Activated effector memory CD4-positive, alpha-beta T cell treated with Interleukin-2 at 50 U/mL for 16 hours (primary cell): Measurements from ENCODE around the gene ASTN2.

Experiments used
- DNase-seq: peaks from one replicate; pipeline ENCODE4 v3.0.0-alpha.2; 2020

The ASTN2 gene

DNA sequence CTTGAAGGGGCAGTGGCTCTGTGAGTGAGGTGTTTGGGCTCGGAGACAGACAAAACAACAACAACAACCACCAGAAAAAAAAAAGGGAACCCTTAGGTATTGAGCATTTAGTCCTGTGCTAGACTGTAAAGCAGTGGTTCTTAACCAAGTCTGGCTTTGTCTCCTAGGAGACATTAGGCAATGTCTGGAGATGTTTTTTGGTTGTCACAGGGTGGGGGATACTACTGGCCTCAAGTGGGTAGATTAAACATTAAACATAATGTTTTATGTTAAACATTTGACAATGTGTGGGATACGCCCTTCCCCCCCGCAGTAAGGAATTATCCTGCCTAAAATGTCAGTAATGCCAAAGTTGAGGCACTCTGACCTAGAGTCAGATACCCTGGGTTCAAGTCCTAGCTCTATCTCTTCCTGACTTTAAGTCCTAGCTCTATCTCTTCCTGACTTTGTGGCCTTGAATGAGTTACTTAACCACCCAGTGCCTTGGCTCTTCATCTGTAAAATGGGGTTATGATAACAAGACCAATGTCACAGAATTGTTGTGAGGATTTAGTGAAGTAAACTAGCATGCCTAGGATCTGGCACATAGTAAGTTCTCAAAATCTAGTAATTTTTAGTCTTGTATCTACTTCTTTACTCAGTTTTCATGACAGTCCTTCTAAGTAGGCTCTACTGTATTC lies 725.9 kb downstream of the ASTN2 start:
- DNase-seq = no peak

DNA sequence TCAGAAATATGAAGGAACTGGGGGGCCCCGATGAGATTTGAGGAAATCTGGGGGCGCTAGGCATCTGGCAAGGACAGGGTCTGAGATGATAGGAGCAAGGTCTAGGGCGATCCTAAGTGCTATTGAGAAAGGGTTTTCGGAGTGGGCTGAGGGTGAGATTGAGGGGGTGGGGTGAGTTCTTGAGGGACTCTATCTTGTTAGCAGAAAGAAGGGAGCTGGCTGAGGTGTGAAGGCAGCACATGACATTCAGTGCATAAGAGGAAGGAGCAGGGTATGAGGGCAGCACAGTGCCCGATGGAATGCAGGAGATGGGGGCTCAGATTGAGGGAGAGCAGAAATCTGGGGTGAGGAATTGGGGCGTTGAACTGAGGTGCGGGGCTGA lies 727.1 kb downstream of the ASTN2 start:
- no peak for DNase-seq

DNA sequence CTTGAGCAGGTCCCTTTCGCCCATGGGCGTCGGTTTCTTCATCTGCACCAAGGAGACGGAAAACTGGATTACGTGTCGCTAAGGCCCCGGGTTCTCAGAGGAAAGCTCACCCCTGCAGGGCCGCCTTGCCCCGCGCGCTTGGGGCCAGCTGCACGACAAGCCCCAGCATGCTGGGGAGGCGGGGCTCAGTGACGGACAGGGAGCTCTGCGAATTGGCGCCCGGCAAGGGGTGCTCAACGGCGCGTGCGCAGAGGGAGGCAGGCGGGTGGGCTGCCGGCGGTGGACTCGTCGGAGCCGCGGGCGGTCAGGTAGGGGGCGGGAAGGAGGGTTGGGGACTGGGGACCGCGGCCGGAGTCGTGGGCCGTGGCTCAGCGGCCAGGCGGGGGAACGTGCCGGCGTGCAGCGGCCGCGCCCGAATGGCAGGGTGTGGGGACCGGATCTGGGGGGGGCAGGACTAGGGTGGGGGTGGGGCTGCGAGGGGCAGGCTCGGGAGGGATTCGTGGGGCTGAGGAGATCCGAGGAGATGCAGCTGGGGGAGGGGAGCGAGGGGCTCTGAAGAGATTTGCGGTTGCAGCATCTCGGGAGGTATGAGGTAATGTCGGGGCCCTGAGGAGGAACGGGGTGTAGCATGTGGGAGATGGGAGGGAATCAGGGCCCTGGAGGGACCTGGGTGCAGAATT lies 727.6 kb downstream of the ASTN2 start, which contains the start of gene TRIM32:
Gene TRIM32, plus strand, starts transcription at position 232 of the 680 bp plus-strand sequence. CDS start 10,438 bp downstream, outside the sequence.
- peak; percentile 89 for DNase-seq

DNA sequence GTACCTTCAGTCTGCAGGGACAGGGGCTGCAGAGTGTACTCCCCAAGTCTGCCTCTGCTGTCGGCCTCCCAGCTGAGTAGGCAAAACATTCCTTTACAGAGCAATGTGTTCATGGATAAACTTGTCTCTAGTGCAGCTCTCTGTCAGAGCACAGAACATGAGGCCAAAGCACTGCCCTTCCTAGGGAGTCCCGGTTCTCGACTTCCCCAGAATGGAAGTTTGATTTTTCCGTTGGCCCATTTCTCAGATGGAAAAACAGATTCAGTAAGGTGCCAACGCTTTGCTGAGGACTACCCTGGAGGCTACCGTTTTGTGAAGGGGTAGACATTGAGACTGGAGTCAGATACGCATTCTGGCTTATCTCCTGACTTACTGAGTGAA lies 728.2 kb downstream of the ASTN2 start:
- DNase-seq = no peak

DNA sequence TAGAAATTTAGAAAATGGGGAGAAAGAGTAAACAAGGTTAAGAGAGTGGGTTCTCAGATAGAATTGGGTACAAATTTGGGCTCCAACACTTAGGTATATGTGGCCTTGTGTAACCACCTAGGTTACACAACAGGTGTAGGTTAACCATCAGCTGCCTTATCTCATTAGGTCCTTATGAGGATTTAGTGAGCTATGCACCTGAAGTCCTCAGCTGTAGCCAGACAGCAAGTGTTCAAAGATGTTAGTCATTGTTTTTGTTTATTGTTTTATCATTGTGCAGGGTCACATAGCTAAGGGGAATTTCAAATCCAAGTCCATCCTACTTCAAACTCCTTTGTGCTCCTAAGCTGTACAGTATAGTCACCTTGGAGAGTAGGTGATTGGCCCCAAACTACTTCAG lies 728.7 kb downstream of the ASTN2 start:
- DNase-seq = no peak

DNA sequence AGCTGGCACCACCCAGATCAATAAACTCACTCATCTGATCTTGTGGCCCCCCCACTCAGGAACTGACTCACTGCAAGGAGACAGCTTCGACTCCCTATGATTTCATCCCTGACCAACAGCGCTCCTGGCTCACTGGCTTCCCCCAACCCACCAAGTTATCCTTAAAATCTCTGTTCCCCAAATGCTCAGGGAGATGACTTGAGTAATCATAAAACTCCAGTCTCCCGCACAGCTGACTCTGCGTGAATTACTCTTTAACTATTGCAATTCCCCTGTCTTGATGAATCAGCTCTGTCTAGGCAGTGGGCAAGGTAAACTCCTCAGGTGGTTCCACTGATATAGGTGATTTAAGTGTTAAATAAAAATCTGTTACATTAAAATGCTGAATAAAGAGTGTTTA lies 729.7 kb downstream of the ASTN2 start:
- DNase-seq = no peak

DNA sequence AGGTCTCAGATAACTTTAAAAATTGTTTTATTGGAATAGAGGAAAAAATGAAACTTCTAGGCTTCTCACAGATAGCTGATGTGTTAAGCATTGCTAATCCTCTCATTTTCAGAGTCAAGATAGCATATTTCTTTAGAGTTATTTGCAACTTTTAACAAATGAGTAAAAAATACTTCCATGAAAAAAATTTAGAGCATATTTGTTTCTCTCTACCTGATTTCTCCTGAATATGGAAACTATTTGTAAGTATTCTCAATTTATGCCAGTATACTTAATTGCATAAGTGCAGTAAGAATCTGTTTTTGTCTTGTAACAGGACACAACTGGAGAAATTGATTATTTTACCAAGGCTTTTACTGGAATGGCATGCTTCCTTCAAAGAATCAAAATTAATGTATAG lies 731.3 kb downstream of the ASTN2 start:
- no peak for DNase-seq

DNA sequence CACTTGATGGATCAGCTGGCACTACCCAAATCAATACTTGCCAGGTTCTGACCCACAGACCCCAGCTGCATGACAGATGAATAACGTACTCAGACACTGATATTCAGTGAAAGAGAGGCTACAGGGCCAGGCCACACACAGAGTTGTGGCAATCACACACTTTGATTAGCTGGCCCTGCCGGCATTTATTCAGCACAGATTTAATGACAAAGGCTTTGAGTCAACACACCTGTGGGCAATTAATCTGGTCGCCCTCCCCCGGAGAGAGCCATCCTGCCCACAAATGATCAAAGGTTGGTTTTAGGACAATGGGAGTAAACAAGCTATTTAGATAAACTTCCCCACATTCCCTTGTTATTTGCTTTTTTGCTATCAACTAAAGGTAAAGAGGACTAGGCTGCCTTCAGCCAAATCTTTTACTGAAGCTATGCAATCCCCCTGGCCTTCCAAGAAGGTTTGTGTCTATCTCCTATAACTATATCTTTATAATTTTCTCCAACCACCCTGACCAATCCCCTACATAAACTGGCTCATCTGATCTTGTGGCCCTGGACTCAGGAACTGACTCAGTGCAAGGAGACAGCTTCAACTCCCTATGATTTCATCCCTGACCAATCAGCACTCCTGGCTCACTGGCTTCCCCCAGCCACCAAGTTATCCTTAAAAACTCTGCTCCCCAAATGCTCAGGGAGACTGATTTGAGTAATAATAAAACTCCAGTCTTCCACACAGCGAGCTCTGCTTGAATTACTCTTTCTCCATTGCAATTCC lies 740.5 kb downstream of the ASTN2 start:
- DNase-seq = no peak

DNA sequence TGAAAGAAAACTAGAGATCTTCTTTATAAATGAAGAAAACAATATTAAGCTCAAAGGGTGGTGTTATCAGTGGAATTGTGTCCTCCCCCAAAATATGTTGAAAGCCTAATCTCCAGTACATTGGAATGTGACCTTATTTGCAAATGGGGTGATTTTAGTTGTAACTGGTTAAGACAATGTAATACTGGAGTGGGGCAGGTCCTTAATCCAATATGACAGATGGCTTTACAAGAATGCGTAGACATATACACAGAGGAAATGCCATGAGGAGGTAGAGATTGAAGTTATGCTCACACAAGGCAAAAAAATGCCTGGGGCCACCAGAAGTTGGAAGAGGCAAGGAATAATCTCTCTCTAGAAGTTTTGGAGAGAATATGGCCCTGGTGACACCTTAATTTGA lies 741.5 kb downstream of the ASTN2 start:
- DNase-seq = no peak

DNA sequence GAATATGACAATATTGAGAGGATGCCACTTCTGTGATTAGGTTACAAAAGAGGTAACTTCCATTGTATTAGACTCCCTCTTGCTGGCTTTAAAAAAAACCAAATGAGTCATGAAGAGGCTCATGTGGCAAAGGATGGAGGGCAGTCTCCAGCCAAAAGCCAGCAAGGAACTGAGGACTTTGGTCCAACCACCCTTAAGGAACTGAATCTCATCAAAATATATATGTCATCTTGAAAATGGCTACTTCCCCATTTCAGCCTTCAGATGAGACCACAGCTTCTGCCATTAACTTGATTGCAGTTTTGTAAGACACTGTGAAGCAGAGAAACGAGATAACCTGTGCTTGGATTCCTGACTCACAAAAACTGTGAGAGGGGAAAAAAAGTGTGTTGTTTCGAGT lies 743.3 kb downstream of the ASTN2 start:
- no peak for DNase-seq

DNA sequence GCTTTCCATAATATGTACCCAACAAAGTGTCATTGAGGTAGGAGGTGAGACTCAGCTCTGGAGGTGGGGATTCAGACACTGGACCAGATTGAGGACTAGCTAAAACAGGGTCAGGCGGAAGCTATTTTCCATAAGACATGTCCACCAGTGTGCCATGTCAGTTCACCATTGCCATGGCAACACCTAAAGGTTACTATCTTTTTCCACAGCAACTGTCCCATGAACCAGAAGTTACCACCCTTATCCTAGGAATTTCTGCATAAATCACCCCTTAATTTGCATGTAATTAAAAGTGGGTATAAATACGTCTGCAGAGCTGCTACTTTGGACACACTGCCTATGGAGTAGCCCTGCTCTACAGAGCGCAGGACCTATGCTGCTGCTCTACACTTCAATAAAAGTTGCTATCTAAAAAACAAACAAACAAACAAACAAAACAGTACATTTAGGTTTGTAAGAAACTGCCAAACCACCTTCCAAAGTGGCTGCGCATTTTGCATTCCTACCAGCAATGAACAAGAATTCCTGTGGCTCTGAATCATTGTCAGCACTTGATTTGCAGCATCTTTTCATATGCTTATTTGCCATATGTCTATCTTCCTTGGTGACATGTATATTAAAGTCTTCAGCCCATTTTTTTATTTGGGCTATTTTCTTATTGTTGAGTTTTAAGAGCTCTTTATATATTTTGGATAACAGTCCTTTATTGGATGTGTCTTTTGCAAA lies 745.7 kb downstream of the ASTN2 start:
- no peak for DNase-seq

DNA sequence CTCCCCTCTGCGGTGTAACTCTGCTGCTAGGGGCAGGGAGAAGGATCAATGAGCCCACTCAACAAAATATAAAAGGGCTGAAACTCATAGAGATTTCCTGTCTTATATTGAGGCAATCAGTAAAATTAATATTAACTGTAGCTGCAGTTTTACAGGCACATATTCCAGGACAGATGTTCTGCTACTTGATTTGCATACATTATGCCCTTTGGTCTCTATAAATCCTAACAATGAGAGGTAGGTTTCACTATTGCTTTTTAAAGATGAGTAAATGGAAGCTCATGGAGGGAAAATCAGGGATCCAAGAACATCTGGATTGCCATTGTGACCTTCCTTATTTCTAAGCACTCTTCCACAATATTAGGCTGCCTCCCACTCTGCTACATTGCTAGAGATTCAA lies 751.3 kb downstream of the ASTN2 start:
- no peak for DNase-seq

DNA sequence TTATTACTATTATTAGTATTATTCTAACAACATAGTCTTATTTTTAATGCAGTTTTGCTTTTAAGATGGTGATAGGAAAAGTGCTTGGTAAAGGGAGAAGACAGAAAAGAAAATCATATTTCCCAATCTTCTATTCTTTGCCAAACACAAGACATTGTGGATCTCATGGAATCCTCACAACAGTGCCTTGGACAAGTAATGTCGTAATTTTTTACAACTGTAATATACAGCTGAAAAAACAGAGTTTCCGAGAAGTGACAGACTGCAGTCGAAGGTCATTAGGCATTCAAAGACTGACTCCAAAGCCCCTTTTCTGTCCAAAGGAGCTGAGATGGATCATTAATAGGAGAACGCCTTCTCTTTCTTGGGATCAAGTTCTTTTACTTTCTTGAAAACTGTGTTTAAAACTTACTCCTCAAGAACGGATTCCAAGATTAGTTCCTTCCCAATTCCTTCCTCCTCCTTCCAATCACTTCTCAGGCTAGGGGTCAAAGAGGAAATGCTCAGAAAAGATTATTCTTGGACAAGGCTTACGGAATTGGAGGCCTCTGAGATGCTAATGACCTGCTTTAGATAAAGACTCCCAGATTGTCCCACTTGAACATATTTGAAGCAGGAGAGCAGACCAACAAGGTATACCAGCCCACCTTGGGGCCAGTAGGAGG lies 752.1 kb downstream of the ASTN2 start:
- DNase-seq = no peak

DNA sequence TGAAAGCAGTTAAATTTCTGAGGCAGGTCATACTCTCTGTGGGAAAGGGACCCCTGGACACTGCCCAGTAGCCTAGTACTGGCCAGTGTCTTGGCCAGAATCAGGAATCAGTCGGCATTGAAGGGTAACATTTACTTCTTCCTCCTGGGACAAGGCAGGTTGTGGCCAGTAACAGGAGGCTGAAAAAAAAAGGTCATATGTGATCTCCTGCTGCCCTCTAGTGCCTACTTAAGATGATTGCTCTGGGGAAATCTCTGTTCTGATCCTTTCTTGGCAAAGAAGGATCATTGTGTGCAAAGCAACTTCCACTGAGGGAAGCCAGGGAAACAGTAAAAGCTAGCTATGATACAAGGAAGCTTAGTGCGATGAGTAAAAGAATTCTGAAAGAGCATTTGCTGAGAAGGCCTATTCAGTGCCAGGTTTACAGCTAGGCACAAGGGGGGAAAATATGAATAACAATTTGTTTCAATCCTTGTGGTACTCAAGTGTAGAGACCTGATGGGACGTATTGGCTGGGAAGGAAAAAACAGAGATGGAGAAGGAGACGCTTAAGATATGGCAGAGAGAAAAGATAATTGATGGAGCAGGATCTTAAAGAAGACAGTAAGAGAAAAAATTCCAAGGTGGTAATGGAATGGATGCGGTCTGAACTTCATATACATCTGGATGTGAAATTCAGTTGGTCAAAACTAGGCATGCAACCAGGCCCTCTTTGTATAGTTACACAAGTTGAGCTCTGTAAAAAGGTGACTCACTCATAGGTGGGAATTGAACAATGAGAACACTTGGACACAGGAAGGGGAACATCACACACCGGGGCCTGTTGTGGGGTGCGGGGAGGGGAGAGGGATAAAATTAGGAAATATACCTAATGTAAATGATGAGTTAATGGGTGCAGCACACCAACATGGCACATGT lies 753.6 kb downstream of the ASTN2 start:
- DNase-seq = no peak

DNA sequence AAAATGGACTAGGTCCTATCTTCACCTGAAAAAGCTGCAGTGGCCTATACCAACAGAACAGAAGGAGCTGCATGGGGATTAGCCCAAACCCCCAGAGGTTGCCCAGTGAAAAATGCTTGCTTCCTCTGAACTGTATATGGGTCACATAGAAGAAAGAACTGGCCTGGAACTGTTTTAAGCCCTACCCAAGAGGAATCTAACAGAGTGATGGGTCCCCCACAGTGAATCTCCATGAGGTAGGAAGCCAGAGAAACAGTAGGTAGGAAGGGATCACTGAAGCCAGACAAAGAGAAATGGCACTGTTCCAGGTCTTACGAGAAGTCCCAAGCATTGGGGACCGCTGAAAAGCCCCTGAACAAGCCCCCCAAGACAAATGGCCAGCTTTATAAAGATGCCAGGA lies 756.6 kb downstream of the ASTN2 start:
- no peak for DNase-seq

DNA sequence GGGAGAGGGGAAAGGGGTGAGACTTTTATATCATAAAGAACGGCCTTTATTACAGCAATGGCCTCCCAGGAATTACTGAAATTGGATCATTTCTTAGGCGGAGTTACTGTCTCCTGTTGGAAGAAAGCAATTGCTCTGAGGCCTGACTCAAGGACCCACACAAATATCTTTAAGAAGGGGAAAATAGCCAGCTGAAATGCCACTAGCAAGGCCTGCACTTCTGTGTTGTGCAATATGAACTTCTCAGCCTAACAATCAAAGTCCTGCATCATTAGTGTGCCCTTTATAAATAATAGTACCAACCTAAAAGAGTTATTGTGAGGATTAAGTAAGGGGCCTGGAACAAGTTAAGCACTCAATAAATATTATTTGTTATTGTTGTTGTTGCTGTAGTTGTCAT lies 757.9 kb downstream of the ASTN2 start:
- DNase-seq = no peak

DNA sequence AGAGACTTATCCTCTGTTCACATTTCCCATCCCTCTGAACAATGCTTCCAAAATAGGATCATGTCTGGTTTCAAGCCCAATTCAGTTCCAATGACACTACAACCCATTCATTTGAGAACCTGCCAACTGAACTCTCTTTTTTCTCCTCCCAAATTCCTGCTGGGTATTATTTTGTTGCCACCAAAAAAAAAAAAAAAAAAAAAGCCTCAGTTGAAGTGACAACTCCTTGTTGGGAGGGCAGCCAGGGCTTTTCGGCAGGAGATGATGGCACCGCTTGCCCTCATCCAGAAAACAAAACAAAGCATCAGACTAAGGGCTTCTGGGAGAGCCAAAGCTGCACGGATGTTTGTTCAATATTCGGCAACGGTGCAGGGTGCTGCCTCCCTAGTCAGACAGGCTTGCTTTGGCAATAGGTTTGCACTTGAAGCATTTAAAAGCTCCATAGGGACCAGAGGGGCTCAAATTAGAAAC lies 758.3 kb downstream of the ASTN2 start:
- no peak for DNase-seq

DNA sequence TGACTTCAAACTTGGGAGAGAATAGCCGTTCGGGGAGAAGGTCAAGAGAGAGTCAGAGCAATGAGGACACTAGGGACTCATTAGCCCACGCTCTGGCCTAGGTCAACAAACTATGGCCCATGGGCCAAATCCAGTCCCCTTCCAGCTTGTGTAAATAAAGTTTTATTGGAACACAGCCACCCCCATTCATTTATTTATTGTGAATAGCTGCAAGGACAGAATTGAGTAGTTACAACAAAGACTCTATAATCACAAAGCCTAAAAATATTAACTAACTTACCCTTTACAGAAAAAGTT lies 760.9 kb downstream of the ASTN2 start:
- no peak for DNase-seq

DNA sequence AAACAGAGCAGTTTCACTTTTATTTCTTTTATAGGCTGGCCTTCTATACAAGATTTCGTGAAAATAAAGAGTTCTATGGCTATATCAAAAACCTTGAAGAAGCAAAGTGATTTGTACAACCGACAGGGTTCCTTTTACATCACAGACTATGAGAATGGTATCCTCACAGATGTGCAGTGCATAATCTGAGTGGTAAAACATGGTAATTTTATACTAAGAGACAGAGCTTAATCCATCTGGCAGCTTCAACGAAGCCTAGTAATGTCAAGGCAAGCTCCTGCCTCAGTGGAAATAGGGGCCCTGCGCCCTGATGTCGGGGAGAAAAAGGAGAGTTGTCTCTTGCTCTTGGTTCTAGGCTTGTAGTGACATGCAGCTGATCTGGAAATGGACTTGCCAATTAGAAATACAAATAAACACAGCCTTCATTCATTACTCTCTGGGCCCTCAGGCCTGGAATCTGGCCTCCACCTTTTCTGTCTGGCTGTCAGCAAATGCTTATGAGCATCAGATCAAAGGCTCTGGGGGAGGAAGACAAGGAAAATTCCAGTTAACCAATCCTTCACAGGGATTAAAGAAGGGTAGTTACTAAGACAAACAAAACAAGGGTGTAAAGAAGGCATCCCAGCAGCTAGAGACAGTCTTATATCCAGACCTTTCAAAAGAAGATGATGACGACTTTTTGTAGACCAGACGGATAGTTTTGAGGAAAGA lies 761.4 kb downstream of the ASTN2 start:
- DNase-seq = no peak

DNA sequence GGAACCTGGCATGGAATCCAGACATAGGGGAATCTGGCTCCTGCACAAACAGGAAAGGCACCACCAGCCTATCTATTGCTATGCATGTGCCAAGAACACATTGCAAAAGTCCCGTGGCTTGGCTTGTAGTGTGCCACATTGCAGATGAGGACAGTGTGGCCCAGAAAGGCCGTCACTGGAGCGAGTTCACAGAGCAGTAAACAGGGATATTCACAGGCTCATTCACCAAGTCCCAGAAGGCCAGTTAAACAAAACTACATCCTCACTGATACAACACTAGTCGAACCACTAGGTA lies 767.4 kb downstream of the ASTN2 start:
- no peak for DNase-seq
